Neural cell (in vitro differentiated cells): ENCODE data around the gene NCOA7. TPM values are rescaled to one million over a fixed set of nuclear protein-coding genes. Genes with fewer than 3 reads are reported as not detected.

Source experiments
- H2AFZ ChIP-seq: fragments of 200-600, 300-800 bp; sonication (generic), shearing (Covaris generic); 2 replicates; pipeline ENCODE4 v1.6.0; 2014; ENCODE audit warnings: low read depth, mild to moderate bottlenecking, antibody characterized with exemption, low read length, moderate library complexity
- H3F3A ChIP-seq: fragments of 200-600 bp; shearing (Covaris generic); 2 replicates; pipeline ENCODE4 v1.6.1; 2016; ENCODE audit warnings: mild to moderate bottlenecking, moderate library complexity, mixed read lengths, antibody characterized with exemption, low read length; ENCODE audit not compliant: insufficient read depth, poor library complexity, severe bottlenecking
- H3K27ac ChIP-seq: fragments of 200-600, 300-800 bp; sonication (generic), shearing (Covaris generic); 2 replicates; pipeline ENCODE4 v1.5.1; 2014; ENCODE audit warnings: mild to moderate bottlenecking, low read length, moderate library complexity
- H3K27me3 ChIP-seq: fragments of 300-800, 200-600 bp; sonication (generic), shearing (Covaris generic); 2 replicates; pipeline ENCODE4 v1.6.0; 2014; ENCODE audit warnings: mild to moderate bottlenecking, low read depth, low read length, moderate library complexity; ENCODE audit not compliant: insufficient read depth
- H3K36me3 ChIP-seq: fragments of 300-800, 200-600 bp; sonication (generic), shearing (Covaris generic); 2 replicates; pipeline ENCODE4 v1.5.1; 2014; ENCODE audit warnings: mild to moderate bottlenecking, antibody characterized with exemption, low read length, moderate library complexity; ENCODE audit not compliant: insufficient read depth
- H3K4me2 ChIP-seq: fragments of 300-800, 200-600 bp; sonication (generic), shearing (Covaris generic); 2 replicates; pipeline ENCODE4 v1.6.0; 2014; ENCODE audit warnings: mild to moderate bottlenecking, low read length
- H3K4me3 ChIP-seq: fragments of 300-800, 200-600 bp; sonication (generic), shearing (Covaris generic); 2 replicates; pipeline ENCODE4 v1.5.1; 2014; ENCODE audit warnings: mild to moderate bottlenecking, low read length, moderate library complexity
- H3K79me2 ChIP-seq: fragments of 200-600 bp; shearing (Covaris generic); replicated peaks from 2 replicates; pipeline ENCODE4 v1.6.0; 2014; ENCODE audit warnings: mild to moderate bottlenecking, low read length, moderate library complexity; ENCODE audit not compliant: insufficient read depth
- H3K9ac ChIP-seq: fragments of 300-800, 200-600 bp; sonication (generic), shearing (Covaris generic); 2 replicates; pipeline ENCODE4 v1.6.1; 2016; ENCODE audit warnings: mild to moderate bottlenecking, low read length, mixed read lengths
- H3K9me2 ChIP-seq: fragments of 200-600 bp; shearing (Covaris generic); 2 replicates; pipeline ENCODE4 v1.6.1; 2016; ENCODE audit warnings: mild to moderate bottlenecking, low read length, mixed read lengths; ENCODE audit not compliant: insufficient read depth
- H3K9me3 ChIP-seq: fragments of 200-600, 300-800 bp; sonication (generic), shearing (Covaris generic); 2 replicates; pipeline ENCODE4 v1.6.1; 2016; ENCODE audit warnings: mild to moderate bottlenecking, mixed run types, low read length, moderate library complexity, mixed read lengths
- H4K20me1 ChIP-seq: fragments of 200-600 bp; shearing (Covaris generic); 2 replicates; pipeline ENCODE4 v1.6.1; 2016; ENCODE audit warnings: mild to moderate bottlenecking, mixed run types; ENCODE audit not compliant: insufficient read depth
- CTCF ChIP-seq: fragments of 450-650 bp; IDR thresholded peaks from 2 replicates; pipeline ENCODE4 v1.5.1; 2014; ENCODE audit warnings: antibody characterized with exemption, mild to moderate bottlenecking, moderate library complexity; ENCODE audit not compliant: poor library complexity, severe bottlenecking
- EP300 ChIP-seq: fragments of 450-650 bp; conservative IDR thresholded peaks from 2 replicates; pipeline ENCODE4 v1.6.1; 2014; ENCODE audit warnings: antibody characterized with exemption, mild to moderate bottlenecking, moderate library complexity; ENCODE audit not compliant: poor library complexity, severe bottlenecking
- EZH2 ChIP-seq: fragments of 200-600, 300-800 bp; shearing (Covaris generic), sonication (generic); IDR thresholded peaks from 2 replicates; pipeline ENCODE4 v1.6.1; 2014; ENCODE audit warnings: antibody characterized with exemption, low read length, borderline replicate concordance, mild to moderate bottlenecking; ENCODE audit not compliant: insufficient read depth, poor library complexity, severe bottlenecking
- MXI1 ChIP-seq: fragments of 450-650 bp; conservative IDR thresholded peaks from 2 replicates; pipeline ENCODE4 v1.6.1; 2014; ENCODE audit warnings: antibody characterized with exemption, mild to moderate bottlenecking; ENCODE audit not compliant: poor library complexity, severe bottlenecking
- POLR2AphosphoS5 ChIP-seq: IDR thresholded peaks from 2 replicates; pipeline ENCODE4 v1.6.1; 2012
- RAD21 ChIP-seq: fragments of 450-650 bp; conservative IDR thresholded peaks from 2 replicates; pipeline ENCODE4 v1.6.1; 2014; ENCODE audit warnings: antibody characterized with exemption, mild to moderate bottlenecking, moderate library complexity
- REST ChIP-seq: IDR thresholded peaks from 2 replicates; pipeline ENCODE4 v1.6.1; 2012; ENCODE audit warnings: borderline replicate concordance
- SMC3 ChIP-seq: fragments of 450-650 bp; conservative IDR thresholded peaks from 2 replicates; pipeline ENCODE4 v1.6.1; 2014; ENCODE audit warnings: antibody characterized with exemption, mild to moderate bottlenecking, moderate library complexity; ENCODE audit not compliant: poor library complexity
- TAF1 ChIP-seq: IDR thresholded peaks from 2 replicates; pipeline ENCODE4 v1.6.1; 2012; ENCODE audit warnings: low read depth
- polyA plus RNA-seq: library from polyadenylated mRNA; depleted of rRNA; stranded (reverse); fragments of >200 nt; gene quantifications from 2 replicates; pipeline ENCODE4 v1.2.3, GENCODE V29; 2014

NCOA7 gene
- polyA plus RNA-seq, 1 donor from 2014 or later, result 17.1 TPM

- TF ChIP-seq EP300 (no peak), EZH2 (no peak), RAD21 (no peak), REST (no peak), CTCF (no peak), SMC3 (no peak), TAF1 (no peak), MXI1 (no peak), POLR2AphosphoS5 (no peak)
- Histone ChIP-seq H2AFZ (no peak overlapping the region), H3K36me3 (no peaks in the 10 kb centered on the region), H3K9me3 (no peaks in the 10 kb centered on the region), H3K4me2 (no peak overlapping the region), H3K27me3 (no peaks in the 10 kb centered on the region), H3K4me3 (no peak overlapping the region), H4K20me1 (no peaks in the 10 kb centered on the region), H3K9ac (no peak overlapping the region), H3K27ac (no peak overlapping the region), H3K79me2 (peaks cover 19% of the 10 kb centered on the region), H3F3A (no peaks in the 10 kb centered on the region), H3K9me2 (no peaks in the 10 kb centered on the region)
Observed at GRCh38 chr6:125794342-125795137, 3.8 kb downstream of the NCOA7 start.

DNA sequence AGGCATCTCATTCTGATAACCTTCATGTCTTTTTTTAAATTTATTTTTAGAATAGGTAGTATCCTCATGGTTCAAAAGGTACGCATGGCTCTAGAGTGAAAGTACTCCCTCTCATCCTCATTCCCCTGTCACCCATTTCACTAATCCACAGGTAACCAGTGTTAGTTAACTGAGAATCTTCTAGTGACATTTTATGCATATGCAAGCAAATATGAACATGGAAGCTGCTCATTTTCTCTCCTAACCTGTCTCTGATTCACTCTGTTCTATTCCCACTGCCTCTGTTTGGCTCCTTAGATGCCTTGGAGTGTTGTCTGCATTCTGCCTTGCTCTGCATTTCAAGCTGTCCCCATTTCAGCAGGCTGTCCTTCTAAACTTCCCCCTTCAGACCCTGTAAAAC lies 4.5 kb downstream of the NCOA7 start:
- Histone ChIP-seq H3K9ac (no peak overlapping the region), H3K4me2 (no peak overlapping the region), H3K36me3 (no peaks in the 10 kb centered on the region), H3K79me2 (peaks cover 19% of the 10 kb centered on the region), H3K27me3 (no peaks in the 10 kb centered on the region), H3F3A (no peaks in the 10 kb centered on the region), H2AFZ (no peak overlapping the region), H3K4me3 (no peak overlapping the region), H3K9me3 (no peaks in the 10 kb centered on the region), H3K27ac (no peak overlapping the region), H3K9me2 (no peaks in the 10 kb centered on the region), H4K20me1 (no peaks in the 10 kb centered on the region)
- no peak for TF ChIP-seq POLR2AphosphoS5
- no peak for TF ChIP-seq EP300
- TF ChIP-seq MXI1, result no peak
- TF ChIP-seq CTCF, result no peak
- TF ChIP-seq RAD21, result no peak
- no peak for TF ChIP-seq TAF1
- no peak for TF ChIP-seq SMC3
- no peak for TF ChIP-seq REST
- no peak for TF ChIP-seq EZH2
